Measurements from ENCODE around the gene ARMH2.
"Not testable (repeated sequence)": the region's sequence is repeated elsewhere in the genome, so short reads cannot be mapped to it uniquely, and the experiment has no call there.

Gene ARMH2

GRCh38 chr6:24765968-24766367 lies 32.7 kb downstream of the ARMH2 start:
- in situ Hi-C loops (cut with MboI; ENCODE audit: low sequenced_read_pairs): not testable (repeated sequence)

- in situ Hi-C loops (cut with MboI; ENCODE audit: low sequenced_read_pairs): not testable (repeated sequence)
Observed at GRCh38 chr6:24764833-24765828, 33.6 kb downstream of the ARMH2 start.

GRCh38 chr6:24763578-24763977 lies 35.1 kb downstream of the ARMH2 start:
- in situ Hi-C loops (cut with MboI; ENCODE audit: low sequenced_read_pairs): no loop called here

- in situ Hi-C loops (cut with MboI; ENCODE audit: low sequenced_read_pairs): no loop called here
Observed at GRCh38 chr6:24761851-24762250, 36.9 kb downstream of the ARMH2 start.

GRCh38 chr6:24761193-24761835 lies 37.4 kb downstream of the ARMH2 start:
- in situ Hi-C loops (cut with MboI; ENCODE audit: low sequenced_read_pairs): no loop called here

GRCh38 chr6:24760210-24760609 lies 38.5 kb downstream of the ARMH2 start:
- in situ Hi-C loops (cut with MboI; ENCODE audit: low sequenced_read_pairs): no loop called here

- in situ Hi-C loops (cut with MboI; ENCODE audit: low sequenced_read_pairs): no loop called here
Observed at GRCh38 chr6:24759718-24760117, 39.0 kb downstream of the ARMH2 start.

GRCh38 chr6:24757611-24758010 lies 41.1 kb downstream of the ARMH2 start:
- in situ Hi-C loops (cut with MboI; ENCODE audit: low sequenced_read_pairs): no loop called here

GRCh38 chr6:24755279-24755678 lies 43.4 kb downstream of the ARMH2 start:
- in situ Hi-C loops (cut with MboI; ENCODE audit: low sequenced_read_pairs): no loop called here

- in situ Hi-C loops (cut with MboI; ENCODE audit: low sequenced_read_pairs): not testable (repeated sequence)
Observed at GRCh38 chr6:24754378-24754777, 44.3 kb downstream of the ARMH2 start.

- in situ Hi-C loops (cut with MboI; ENCODE audit: low sequenced_read_pairs): no loop called here
Observed at GRCh38 chr6:24753545-24753944, 45.2 kb downstream of the ARMH2 start.

- in situ Hi-C loops (cut with MboI; ENCODE audit: low sequenced_read_pairs): no loop called here
Observed at GRCh38 chr6:24752917-24753492, 45.7 kb downstream of the ARMH2 start.

- in situ Hi-C loops (cut with MboI; ENCODE audit: low sequenced_read_pairs): no loop called here
Observed at GRCh38 chr6:24752503-24752902, 46.2 kb downstream of the ARMH2 start.

GRCh38 chr6:24750878-24751277 lies 47.8 kb downstream of the ARMH2 start:
- in situ Hi-C loops (cut with MboI; ENCODE audit: low sequenced_read_pairs): not testable (repeated sequence)

- in situ Hi-C loops (cut with MboI; ENCODE audit: low sequenced_read_pairs): no loop called here
Observed at GRCh38 chr6:24749297-24749696, 49.4 kb downstream of the ARMH2 start.
